ENCODE data around the gene PPP2CA. TPM values are rescaled to one million over a fixed set of nuclear protein-coding genes. Genes with fewer than 3 reads are reported as not detected.

The PPP2CA gene
- total RNA-seq, 1 donor from 2014 or later = 163 TPM

- H3K27me3 ChIP-seq (ENCODE audit: low read depth) = no peaks in the 10 kb centered on the region
- no peak for DNase-seq
- peak overlapping the region; percentile 96 for H3K4me3 ChIP-seq
- H3K27ac ChIP-seq (replicated peaks) = peak overlapping the region; percentile 100
- peaks cover 74% of the 10 kb centered on the region for H3K4me1 ChIP-seq
- H3K9me3 ChIP-seq (replicated peaks) = no peaks in the 10 kb centered on the region
- TF ChIP-seq, protein P1, sequence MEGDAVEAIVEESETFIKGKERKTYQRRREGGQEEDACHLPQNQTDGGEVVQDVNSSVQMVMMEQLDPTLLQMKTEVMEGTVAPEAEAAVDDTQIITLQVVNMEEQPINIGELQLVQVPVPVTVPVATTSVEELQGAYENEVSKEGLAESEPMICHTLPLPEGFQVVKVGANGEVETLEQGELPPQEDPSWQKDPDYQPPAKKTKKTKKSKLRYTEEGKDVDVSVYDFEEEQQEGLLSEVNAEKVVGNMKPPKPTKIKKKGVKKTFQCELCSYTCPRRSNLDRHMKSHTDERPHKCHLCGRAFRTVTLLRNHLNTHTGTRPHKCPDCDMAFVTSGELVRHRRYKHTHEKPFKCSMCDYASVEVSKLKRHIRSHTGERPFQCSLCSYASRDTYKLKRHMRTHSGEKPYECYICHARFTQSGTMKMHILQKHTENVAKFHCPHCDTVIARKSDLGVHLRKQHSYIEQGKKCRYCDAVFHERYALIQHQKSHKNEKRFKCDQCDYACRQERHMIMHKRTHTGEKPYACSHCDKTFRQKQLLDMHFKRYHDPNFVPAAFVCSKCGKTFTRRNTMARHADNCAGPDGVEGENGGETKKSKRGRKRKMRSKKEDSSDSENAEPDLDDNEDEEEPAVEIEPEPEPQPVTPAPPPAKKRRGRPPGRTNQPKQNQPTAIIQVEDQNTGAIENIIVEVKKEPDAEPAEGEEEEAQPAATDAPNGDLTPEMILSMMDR (IDR thresholded peaks at IDR 0.05; ENCODE audit: borderline replicate concordance) = no peak
- intact Hi-C loops (cut with micrococcal nuclease) = no loop called here
- H3K36me3 ChIP-seq = peaks cover 33% of the 10 kb centered on the region
Observed at GRCh38 chr5:134174841-134175839, 50.7 kb downstream of the PPP2CA start.

- intact Hi-C loops (cut with micrococcal nuclease) = no loop called here
- DNase-seq = no peak
- Histone ChIP-seq H3K36me3 (peaks cover 58% of the 10 kb centered on the region), H3K4me1 (peaks cover 77% of the 10 kb centered on the region), H3K27ac (replicated peaks) (no peak overlapping the region), H3K27me3 (ENCODE audit: low read depth) (no peaks in the 10 kb centered on the region), H3K9me3 (replicated peaks) (no peaks in the 10 kb centered on the region), H3K4me3 (no peak overlapping the region)
- TF ChIP-seq, protein P1 (IDR thresholded peaks at IDR 0.05; ENCODE audit: borderline replicate concordance) = no peak
Observed at GRCh38 chr5:134171972-134172371, 53.9 kb downstream of the PPP2CA start.

DNA sequence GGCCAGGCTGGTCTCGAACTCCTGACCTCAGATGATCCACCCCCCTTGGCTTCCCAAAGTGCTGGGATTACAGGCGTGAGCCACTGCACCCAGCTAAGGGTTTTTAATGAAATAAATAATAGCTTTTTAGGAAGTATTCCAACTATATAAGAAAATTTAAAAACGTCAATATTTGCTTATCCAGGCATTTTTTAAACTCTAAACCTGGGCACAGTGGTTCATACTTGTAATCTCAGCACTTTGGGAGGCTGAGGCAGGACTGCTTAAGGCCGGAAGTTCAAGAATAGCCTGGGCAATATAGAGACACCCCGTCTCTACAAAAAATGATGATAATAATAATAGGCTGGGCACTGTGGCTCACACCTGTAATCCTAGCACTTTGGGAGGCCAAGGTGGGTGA, 63.3 kb downstream of the PPP2CA start:
- intact Hi-C loops (cut with micrococcal nuclease) = no loop called here
- Histone ChIP-seq H3K4me1 (peaks cover 11% of the 10 kb centered on the region), H3K27me3 (ENCODE audit: low read depth) (no peaks in the 10 kb centered on the region), H3K9me3 (replicated peaks) (no peaks in the 10 kb centered on the region), H3K4me3 (no peak overlapping the region), H3K36me3 (peaks cover 95% of the 10 kb centered on the region), H3K27ac (replicated peaks) (no peak overlapping the region)
- TF ChIP-seq, protein P1 (IDR thresholded peaks at IDR 0.05; ENCODE audit: borderline replicate concordance) = no peak
- no peak for DNase-seq

DNA sequence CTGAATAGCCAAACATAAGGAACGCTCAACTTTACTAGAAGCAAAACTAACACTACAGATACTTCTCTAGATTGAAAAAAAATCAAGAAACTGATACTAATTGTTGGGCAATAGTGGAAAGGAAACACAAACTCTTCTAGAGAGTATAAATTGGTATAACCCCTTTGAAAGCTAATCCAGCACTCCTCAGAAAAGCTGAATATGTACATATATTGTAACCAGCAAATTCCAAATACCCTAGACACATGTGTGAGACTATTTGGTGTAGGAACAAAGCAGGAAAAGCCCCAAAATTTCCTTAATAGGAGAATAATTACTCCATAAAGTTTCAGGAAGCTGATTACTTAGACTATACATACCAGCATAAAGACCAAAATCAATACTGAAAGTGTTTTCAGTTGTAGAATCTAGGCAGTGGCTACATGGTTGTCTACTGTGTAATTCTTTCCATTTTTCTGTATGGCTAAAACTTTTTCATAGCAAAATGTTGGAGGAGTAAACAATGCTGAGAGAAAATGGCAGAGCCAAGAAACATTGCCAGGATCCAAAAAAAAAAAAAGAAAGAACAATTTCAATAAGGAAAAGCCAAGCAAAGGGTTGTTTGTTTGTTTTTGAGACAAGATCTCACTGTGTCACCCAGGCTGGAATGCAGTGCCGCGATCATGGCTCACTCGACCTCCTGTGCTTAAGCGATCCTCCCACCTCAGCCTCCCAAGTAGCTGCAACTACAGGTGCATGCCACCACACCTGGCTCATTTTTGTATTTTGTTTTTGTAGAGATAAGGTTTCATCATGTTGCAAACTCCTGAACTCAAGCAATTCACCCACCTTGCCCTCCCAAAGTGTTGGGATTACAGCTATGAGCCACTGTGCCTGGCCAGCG, 64.1 kb downstream of the PPP2CA start:
- no peaks in the 10 kb centered on the region for H3K27me3 ChIP-seq (ENCODE audit: low read depth)
- DNase-seq = no peak
- TF ChIP-seq, protein P1 (IDR thresholded peaks at IDR 0.05; ENCODE audit: borderline replicate concordance) = no peak
- no peak overlapping the region for H3K4me3 ChIP-seq
- H3K9me3 ChIP-seq (replicated peaks) = no peaks in the 10 kb centered on the region
- H3K4me1 ChIP-seq = peaks cover 11% of the 10 kb centered on the region
- peaks cover 95% of the 10 kb centered on the region for H3K36me3 ChIP-seq
- no peak overlapping the region for H3K27ac ChIP-seq (replicated peaks)
- intact Hi-C loops (cut with micrococcal nuclease) = no loop called here

- Histone ChIP-seq H3K36me3 (peaks cover 84% of the 10 kb centered on the region), H3K4me1 (peaks cover 36% of the 10 kb centered on the region), H3K4me3 (no peak overlapping the region), H3K27ac (replicated peaks) (no peak overlapping the region), H3K27me3 (ENCODE audit: low read depth) (no peaks in the 10 kb centered on the region), H3K9me3 (replicated peaks) (no peaks in the 10 kb centered on the region)
- TF ChIP-seq, protein P1 (IDR thresholded peaks at IDR 0.05; ENCODE audit: borderline replicate concordance) = no peak
- no peak for DNase-seq
- intact Hi-C loops (cut with micrococcal nuclease) = no loop called here
Observed at GRCh38 chr5:134153657-134154056, 72.2 kb downstream of the PPP2CA start.
